Measurements from ENCODE around the gene LRRC26. TPM values are rescaled to one million over a fixed set of nuclear protein-coding genes. Genes with fewer than 3 reads are reported as not detected.

LRRC26 gene
- total and polyA plus RNA-seq, 2 of the 13 experiments (the other 11 are each of a cell fraction or from before 2014, with no cell fraction given): not detected

DNA sequence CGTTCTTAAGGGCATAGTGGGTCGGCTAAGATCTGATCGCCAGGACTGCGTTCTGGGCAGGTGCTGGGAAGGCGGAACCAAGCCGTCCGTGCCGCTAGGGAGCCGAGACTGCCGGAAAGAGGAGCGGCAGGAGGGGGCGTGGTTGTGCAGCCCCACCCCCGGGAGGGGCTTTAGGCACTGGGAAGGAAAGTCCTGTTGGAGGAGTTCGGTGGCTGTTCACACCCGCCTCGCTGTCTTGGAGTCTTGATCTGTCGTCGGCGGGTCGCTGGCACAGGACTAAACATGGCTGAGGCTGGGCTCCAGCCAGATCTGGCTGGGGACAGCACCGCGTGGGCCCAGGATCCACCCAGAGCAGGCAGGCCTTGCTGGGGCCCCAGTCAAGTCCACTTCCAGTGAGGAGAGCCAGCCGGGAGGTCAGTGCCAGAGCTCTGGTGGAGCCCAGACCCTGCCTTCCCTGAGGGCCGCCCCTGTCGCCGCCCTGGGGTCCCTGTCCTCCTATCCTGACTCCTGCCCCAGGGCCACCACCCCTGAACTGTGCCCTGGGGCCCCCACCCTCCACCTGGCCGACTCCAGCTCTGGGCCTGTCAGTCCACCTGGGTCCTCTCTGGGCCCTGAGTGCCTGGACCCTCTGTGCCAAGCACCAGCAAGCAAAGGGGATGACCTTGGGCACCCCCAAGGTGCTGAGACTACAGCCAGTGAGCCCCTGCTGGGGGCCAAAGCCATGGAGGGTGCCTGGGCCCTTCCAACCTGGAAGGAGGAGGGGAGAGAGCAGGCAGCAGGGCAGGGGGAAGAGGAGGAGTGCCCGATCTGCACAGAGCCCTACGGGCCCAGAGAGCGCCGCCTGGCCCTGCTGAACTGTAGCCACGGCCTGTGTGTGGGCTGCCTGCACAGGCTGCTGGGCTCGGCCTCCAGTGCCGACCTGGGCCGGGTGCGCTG is 47.7 kb upstream of the LRRC26 start (continued):
- no peak for TF ChIP-seq BRF2 (CRISPR knock-in tag; IDR thresholded peaks at IDR 0.05)
- TF ChIP-seq ZNF749 (CRISPR knock-in tag; IDR thresholded peaks at IDR 0.05; ENCODE audit: borderline replicate concordance): no peak
- no peak for TF ChIP-seq ASH2L (IDR thresholded peaks at IDR 0.05; ENCODE audit: insufficient read length, low read depth, low read length)
- no peak for TF ChIP-seq IKZF1 (IDR thresholded peaks at IDR 0.05)
- no peak for TF ChIP-seq IRF1 (CRISPR knock-in tag; IDR thresholded peaks at IDR 0.05; ENCODE audit: low read depth)
- TF ChIP-seq FOSL1 (CRISPR knock-in tag; IDR thresholded peaks at IDR 0.05; ENCODE audit: borderline replicate concordance): no peak
- TF ChIP-seq ZNF768 (CRISPR knock-in tag; IDR thresholded peaks at IDR 0.05): no peak
- no peak for TF ChIP-seq DNMT3B (CRISPR knock-in tag; conservative IDR thresholded peaks at IDR 0.05)
- TF ChIP-seq FUBP1 (CRISPR knock-in tag; IDR thresholded peaks at IDR 0.05; ENCODE audit: borderline replicate concordance): no peak
- TF ChIP-seq GLI4 (CRISPR knock-in tag; IDR thresholded peaks at IDR 0.05; ENCODE audit: borderline replicate concordance): peak; percentile 69; the same call in 1 of the 2 replicates
- TF ChIP-seq ZSCAN25 (CRISPR knock-in tag; IDR thresholded peaks at IDR 0.05): peak; percentile 54; the same call in 1 of the 2 replicates
- TF ChIP-seq ZNF746 (CRISPR knock-in tag; IDR thresholded peaks at IDR 0.05): peak; percentile 32; the same call in 1 of the 2 replicates
- TF ChIP-seq ZNF740 (CRISPR knock-in tag; IDR thresholded peaks at IDR 0.05): 0 out of 2 replicates have a peak, but pooled peaks have one; percentile 42
- no peak for TF ChIP-seq ZBTB1 (CRISPR knock-in tag; IDR thresholded peaks at IDR 0.05; ENCODE audit: borderline replicate concordance)
- TF ChIP-seq, protein P1, sequence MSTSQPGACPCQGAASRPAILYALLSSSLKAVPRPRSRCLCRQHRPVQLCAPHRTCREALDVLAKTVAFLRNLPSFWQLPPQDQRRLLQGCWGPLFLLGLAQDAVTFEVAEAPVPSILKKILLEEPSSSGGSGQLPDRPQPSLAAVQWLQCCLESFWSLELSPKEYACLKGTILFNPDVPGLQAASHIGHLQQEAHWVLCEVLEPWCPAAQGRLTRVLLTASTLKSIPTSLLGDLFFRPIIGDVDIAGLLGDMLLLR (CRISPR knock-in tag; IDR thresholded peaks at IDR 0.05): no peak
- no peak for TF ChIP-seq TP53 (CRISPR knock-in tag; conservative IDR thresholded peaks at IDR 0.05)
- TF ChIP-seq, protein P2, sequence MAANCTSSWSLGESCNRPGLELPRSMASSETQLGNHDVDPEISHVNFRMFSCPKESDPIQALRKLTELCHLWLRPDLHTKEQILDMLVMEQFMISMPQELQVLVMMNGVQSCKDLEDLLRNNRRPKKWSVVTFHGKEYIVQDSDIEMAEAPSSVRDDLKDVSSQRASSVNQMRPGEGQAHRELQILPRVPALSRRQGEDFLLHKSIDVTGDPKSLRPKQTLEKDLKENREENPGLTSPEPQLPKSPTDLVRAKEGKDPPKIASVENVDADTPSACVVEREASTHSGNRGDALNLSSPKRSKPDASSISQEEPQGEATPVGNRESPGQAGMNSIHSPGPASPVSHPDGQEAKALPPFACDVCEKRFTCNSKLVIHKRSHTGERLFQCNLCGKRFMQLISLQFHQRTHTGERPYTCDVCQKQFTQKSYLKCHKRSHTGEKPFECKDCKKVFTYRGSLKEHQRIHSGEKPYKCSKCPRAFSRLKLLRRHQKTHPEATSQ (CRISPR knock-in tag; IDR thresholded peaks at IDR 0.05; ENCODE audit: borderline replicate concordance): no peak
- no peak for TF ChIP-seq ARNT (IDR thresholded peaks at IDR 0.05)
- no peak for TF ChIP-seq ZNF253 (CRISPR knock-in tag; IDR thresholded peaks at IDR 0.05; ENCODE audit: borderline replicate concordance)
- TF ChIP-seq ISX (CRISPR knock-in tag; conservative IDR thresholded peaks at IDR 0.05): no peak
- TF ChIP-seq KLF11 (CRISPR knock-in tag; IDR thresholded peaks at IDR 0.05): no peak
- peak; percentile 69 for TF ChIP-seq XRCC5 (optimal IDR thresholded peaks at IDR 0.05; ENCODE audit: low read length)

Measured in HepG2 (cell line).